ENCODE data around the gene ACTA2.

Gene ACTA2

DNA sequence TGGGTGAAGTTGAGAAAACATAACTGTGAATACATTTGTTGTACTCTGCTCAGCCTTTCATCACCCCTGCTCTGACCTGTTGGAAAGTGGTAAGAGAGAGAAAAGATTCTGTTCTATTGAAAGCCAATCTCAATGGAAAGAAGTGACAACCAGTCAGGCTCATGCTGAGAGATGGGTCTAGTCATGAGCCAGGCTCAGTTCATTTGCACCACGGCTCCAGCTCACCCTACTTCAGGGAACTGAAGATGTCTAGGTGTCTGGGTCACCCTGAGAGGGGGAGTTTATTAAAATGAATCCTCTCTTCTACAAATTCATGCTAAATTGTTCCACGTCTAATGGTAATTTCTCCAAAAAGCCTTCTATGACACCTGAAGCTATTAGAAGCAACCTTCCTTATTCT lies 25.9 kb upstream of the ACTA2 start:
- TF ChIP-seq, protein P1, sequence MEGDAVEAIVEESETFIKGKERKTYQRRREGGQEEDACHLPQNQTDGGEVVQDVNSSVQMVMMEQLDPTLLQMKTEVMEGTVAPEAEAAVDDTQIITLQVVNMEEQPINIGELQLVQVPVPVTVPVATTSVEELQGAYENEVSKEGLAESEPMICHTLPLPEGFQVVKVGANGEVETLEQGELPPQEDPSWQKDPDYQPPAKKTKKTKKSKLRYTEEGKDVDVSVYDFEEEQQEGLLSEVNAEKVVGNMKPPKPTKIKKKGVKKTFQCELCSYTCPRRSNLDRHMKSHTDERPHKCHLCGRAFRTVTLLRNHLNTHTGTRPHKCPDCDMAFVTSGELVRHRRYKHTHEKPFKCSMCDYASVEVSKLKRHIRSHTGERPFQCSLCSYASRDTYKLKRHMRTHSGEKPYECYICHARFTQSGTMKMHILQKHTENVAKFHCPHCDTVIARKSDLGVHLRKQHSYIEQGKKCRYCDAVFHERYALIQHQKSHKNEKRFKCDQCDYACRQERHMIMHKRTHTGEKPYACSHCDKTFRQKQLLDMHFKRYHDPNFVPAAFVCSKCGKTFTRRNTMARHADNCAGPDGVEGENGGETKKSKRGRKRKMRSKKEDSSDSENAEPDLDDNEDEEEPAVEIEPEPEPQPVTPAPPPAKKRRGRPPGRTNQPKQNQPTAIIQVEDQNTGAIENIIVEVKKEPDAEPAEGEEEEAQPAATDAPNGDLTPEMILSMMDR (IDR thresholded peaks at IDR 0.05; ENCODE audit: borderline replicate concordance, control extremely low read depth, extremely low read depth, insufficient read depth, missing control alignments), result no peak
- in situ Hi-C loops (cut with MboI; ENCODE audit: low sequenced_read_pairs, unreplicated experiment), result no loop called here
- DNase-seq (ENCODE audit: low spot score), result no peak

DNA sequence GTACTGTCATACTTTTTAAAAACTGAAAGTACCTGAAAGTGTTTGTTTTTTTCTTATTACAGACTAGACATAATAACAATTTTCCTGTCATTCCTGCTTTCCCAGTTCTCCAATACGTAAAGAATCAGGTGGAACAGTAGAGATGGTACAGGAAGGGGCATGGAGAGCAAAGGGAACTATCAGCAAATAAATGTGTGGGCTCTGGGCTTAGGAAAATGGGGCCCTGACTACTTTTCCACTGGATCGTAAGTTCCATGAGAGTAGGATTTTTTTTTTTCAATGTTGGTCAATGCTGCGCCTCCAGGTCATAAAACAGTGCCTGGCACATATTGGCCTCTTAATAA lies 22.8 kb upstream of the ACTA2 start:
- TF ChIP-seq, protein P1 (IDR thresholded peaks at IDR 0.05; ENCODE audit: borderline replicate concordance, control extremely low read depth, extremely low read depth, insufficient read depth, missing control alignments), result no peak
- in situ Hi-C loops (cut with MboI; ENCODE audit: low sequenced_read_pairs, unreplicated experiment), result no loop called here
- no peak for DNase-seq (ENCODE audit: low spot score)

DNA sequence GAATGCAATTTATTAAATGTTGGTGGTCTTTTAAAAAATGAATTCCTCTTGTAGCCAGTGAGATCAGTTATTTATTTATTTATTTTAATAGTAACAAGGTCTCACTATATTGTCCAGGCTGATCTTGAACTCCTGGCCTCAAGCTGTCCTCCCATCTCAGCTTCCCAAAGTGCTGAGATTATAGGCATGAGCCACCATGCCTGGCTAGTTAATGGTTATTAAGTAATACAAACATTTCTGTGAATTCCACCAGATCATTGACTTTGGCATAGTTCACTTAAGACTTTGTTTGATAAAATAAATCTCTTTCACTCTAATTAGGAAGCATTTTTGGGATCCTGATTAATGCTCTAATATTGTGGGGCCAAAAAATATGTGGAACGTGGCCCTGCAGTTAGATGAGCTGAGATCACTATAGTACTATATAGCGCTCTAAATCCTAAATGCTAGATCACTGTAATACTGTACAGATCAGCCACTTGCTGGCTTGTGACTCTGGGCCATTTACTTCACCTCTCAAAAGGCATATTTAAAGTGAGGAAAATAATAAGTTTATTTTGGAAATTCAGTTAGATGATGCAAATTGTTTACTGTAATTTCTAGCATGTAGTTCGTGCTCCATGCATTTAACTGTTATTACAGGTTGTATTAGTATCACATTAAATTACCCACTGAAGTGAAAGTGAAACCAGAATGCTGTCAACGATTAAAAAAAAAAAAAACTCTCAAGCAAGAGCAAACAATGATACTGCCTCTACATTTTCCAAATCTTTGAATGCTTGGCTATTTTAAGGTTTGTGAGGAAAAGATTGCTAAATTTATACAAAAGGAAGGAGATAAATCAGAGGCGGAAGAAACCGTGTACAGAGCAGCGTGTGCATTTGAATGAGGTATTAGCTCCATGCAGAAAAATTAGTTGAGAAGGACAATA lies 22.1 kb upstream of the ACTA2 start:
- DNase-seq (ENCODE audit: low spot score), result no peak
- in situ Hi-C loops (cut with MboI; ENCODE audit: low sequenced_read_pairs, unreplicated experiment), result no loop called here
- TF ChIP-seq, protein P1 (IDR thresholded peaks at IDR 0.05; ENCODE audit: borderline replicate concordance, control extremely low read depth, extremely low read depth, insufficient read depth, missing control alignments), result no peak

DNA sequence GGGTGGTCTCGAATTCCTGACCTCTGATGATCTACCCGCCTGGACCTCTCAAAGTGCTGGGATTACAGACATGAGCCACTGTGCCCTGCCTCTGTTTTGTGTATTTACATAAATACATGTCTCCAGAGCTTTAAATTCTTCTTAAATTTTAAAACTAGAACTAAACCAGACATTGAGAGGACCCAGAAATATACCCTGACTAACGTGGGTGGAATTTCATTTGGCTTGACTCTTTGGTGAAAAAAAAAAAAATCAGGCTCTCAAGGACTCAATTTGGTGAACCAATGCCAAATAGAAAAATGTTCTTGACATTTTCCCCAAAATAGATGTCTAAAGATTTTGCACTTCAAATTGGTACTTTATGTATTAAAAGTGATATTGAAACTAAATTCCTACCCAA lies 21.4 kb upstream of the ACTA2 start:
- in situ Hi-C loops (cut with MboI; ENCODE audit: low sequenced_read_pairs, unreplicated experiment), result no loop called here
- DNase-seq (ENCODE audit: low spot score), result no peak
- TF ChIP-seq, protein P1 (IDR thresholded peaks at IDR 0.05; ENCODE audit: borderline replicate concordance, control extremely low read depth, extremely low read depth, insufficient read depth, missing control alignments), result no peak

DNA sequence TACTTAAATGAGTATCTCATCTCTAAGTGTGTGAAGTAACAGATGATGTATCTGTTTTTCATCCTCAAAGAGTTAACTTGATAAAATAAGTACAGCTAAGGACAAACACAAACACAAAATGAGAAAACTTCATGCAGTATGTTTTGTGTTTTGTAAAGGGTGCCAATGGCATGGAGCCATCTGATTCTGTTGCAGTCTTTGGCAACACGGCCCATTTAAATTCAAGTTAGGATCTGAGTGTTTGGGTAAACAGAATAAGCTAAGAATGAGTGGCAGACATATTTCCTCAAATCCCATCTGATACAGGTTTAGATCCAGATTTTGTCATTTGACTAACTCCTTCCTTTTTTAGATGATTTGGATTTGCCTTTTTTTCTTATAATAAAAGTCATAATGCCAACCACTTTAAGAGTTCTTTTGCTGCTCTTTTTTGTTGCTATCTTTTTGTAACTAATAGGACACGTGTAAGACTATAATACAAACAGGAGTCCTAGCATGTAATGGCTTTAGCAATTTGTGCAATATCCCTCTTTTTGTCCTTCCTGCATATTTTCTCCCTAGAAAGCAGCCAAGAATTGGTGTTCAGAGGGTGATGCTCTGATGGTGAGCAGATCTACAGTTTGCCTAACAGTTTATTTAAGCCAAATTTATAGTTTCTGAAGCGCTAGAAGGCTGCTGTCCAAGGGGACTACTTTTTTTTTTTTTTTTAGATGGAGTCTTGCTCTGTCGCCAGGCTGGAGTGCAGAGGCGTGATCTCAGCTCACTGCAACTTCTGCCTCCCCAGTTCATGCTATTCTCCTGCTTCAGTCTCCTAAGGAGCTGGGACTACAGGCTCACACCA lies 18.9 kb upstream of the ACTA2 start:
- in situ Hi-C loops (cut with MboI; ENCODE audit: low sequenced_read_pairs, unreplicated experiment), result no loop called here

DNA sequence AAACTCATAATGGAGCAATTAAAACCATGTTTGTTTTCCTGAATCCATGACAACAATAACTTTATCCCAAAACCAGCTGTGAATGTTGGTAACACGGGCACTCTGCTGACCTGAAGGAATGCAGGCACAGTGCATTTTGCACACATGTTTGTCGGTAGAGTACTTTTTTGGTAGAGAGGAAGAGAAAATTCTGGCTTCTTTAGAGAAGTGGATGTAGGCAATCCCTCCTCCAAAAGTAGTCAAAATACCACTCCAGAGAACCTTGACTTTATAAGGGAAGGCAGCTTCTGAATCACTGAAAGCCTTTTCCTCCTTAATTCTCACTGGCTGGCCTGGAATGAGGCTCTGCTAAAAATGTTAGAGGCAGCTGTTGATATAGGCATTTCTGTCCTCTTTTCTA lies 15.8 kb upstream of the ACTA2 start:
- DNase-seq (ENCODE audit: low spot score), result no peak
- in situ Hi-C loops (cut with MboI; ENCODE audit: low sequenced_read_pairs, unreplicated experiment), result no loop called here
- TF ChIP-seq, protein P1 (IDR thresholded peaks at IDR 0.05; ENCODE audit: borderline replicate concordance, control extremely low read depth, extremely low read depth, insufficient read depth, missing control alignments), result no peak

More for the DNA sequence above, 18.9 kb upstream of the ACTA2 start:
- no peak for DNase-seq (ENCODE audit: low spot score)
- TF ChIP-seq, protein P1 (IDR thresholded peaks at IDR 0.05; ENCODE audit: borderline replicate concordance, control extremely low read depth, extremely low read depth, insufficient read depth, missing control alignments), result no peak
